ENCODE measurements around the gene GGN.
"Not testable (repeated sequence)": the region's sequence is repeated elsewhere in the genome, so short reads cannot be mapped to it uniquely, and the experiment has no call there.

The GGN gene

DNA sequence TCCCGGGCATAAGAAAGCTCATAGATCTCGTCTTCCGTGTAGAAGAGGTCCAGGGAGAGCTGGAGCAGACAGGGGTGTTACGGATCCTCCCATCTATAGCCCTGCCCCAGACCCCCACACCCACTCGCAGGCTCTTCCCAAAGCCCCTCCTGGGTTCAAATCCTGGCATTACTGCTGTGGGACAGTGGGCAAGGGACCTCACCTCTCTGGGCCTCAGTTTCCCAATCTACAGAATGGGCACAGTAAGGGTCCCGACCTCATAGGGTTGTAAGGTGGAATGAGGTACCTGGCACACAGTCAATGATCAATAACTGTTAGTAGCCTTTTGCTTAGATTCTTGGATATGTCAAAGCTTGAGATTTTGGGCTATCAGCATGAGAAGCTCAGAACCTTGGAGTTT, 25.6 kb upstream of the GGN start:
- in situ Hi-C loops (cut with HindIII; ENCODE audit: low pct_ligation_motif_present, low sequenced_read_pairs): no loop called here
- no peak for DNase-seq
- TF ChIP-seq CTCF (IDR thresholded peaks at IDR 0.05; ENCODE audit: low read depth, low read length, missing control alignments): no peak
- Histone ChIP-seq H3K27me3 (replicated peaks) (no peaks in the 10 kb centered on the region), H3K36me3 (replicated peaks) (no peaks in the 10 kb centered on the region), H3K4me3 (ENCODE audit: low read depth, low read length) (no peak overlapping the region), H3K27ac (no peak overlapping the region)

GRCh38 chr19:38412961-38413360, 25.1 kb upstream of the GGN start:
- Histone ChIP-seq H3K27me3 (replicated peaks) (no peaks in the 10 kb centered on the region), H3K36me3 (replicated peaks) (no peaks in the 10 kb centered on the region), H3K4me3 (ENCODE audit: low read depth, low read length) (no peak overlapping the region), H3K27ac (no peak overlapping the region)
- in situ Hi-C loops (cut with HindIII; ENCODE audit: low pct_ligation_motif_present, low sequenced_read_pairs): no loop called here
- DNase-seq: no peak
- no peak for TF ChIP-seq CTCF (IDR thresholded peaks at IDR 0.05; ENCODE audit: low read depth, low read length, missing control alignments)

DNA sequence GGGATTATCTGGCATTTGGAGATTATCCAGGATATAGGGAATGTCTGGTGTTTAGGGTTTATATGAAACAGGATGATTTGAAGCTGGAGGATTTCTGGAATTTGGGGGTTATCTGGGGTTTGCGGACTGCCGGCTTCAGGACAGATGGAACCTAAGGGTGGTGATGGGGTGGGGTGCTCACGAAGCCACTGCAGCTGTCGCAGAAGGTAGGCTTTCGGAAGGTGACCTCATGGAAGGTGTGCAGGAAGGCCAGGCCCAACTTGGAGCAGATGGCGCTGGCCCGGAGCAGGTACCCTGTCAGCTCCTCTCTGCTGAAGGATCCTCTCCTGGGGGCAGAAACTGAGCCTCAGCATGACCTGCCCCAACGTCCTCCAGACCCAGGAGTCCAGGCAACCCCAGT, 24.7 kb upstream of the GGN start:
- Histone ChIP-seq H3K27ac (no peak overlapping the region), H3K4me3 (ENCODE audit: low read depth, low read length) (no peak overlapping the region), H3K27me3 (replicated peaks) (no peaks in the 10 kb centered on the region), H3K36me3 (replicated peaks) (no peaks in the 10 kb centered on the region)
- no peak for DNase-seq
- in situ Hi-C loops (cut with HindIII; ENCODE audit: low pct_ligation_motif_present, low sequenced_read_pairs): no loop called here
- no peak for TF ChIP-seq CTCF (IDR thresholded peaks at IDR 0.05; ENCODE audit: low read depth, low read length, missing control alignments)

DNA sequence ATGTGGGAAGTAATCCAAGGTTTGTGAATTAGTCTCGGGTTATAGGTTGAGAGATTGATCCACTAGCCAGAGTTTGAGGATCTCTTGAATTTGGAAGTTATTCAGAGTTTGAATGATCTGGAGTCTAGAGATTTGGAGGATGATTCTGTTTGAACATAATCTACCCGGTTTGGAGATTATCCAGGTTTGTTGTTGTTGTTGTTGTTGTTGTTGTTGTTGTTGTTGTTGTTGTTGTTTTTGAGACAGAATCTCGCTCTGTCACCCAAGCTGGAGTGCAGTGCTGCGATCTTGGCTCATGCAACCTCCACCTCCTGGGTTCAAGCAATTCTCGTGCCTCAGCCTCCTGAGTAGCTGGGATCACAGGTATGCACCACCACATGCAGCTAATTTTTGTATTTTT, 24.1 kb upstream of the GGN start:
- H3K4me3 ChIP-seq (ENCODE audit: low read depth, low read length); in situ Hi-C loops (cut with HindIII; ENCODE audit: low pct_ligation_motif_present, low sequenced_read_pairs); DNase-seq; H3K36me3 ChIP-seq (replicated peaks); H3K27ac ChIP-seq; H3K27me3 ChIP-seq (replicated peaks): not testable (repeated sequence)

- Histone ChIP-seq H3K27me3 (replicated peaks) (no peaks in the 10 kb centered on the region), H3K4me3 (ENCODE audit: low read depth, low read length) (no peak overlapping the region), H3K36me3 (replicated peaks) (no peaks in the 10 kb centered on the region), H3K27ac (no peak overlapping the region)
- TF ChIP-seq CTCF (IDR thresholded peaks at IDR 0.05; ENCODE audit: low read depth, low read length, missing control alignments): no peak
- in situ Hi-C loops (cut with HindIII; ENCODE audit: low pct_ligation_motif_present, low sequenced_read_pairs): no loop called here
- no peak for DNase-seq
Observed at GRCh38 chr19:38411041-38411712, 23.3 kb upstream of the GGN start.

- in situ Hi-C loops (cut with HindIII; ENCODE audit: low pct_ligation_motif_present, low sequenced_read_pairs); H3K36me3 ChIP-seq (replicated peaks); H3K27ac ChIP-seq; H3K27me3 ChIP-seq (replicated peaks); H3K4me3 ChIP-seq (ENCODE audit: low read depth, low read length); DNase-seq: not testable (repeated sequence)
Observed at GRCh38 chr19:38410407-38410806, 22.6 kb upstream of the GGN start.

- Histone ChIP-seq H3K4me3 (ENCODE audit: low read depth, low read length) (no peak overlapping the region), H3K36me3 (replicated peaks) (no peaks in the 10 kb centered on the region), H3K27ac (no peak overlapping the region), H3K27me3 (replicated peaks) (no peaks in the 10 kb centered on the region)
- in situ Hi-C loops (cut with HindIII; ENCODE audit: low pct_ligation_motif_present, low sequenced_read_pairs): no loop called here
- peak; percentile 44 for DNase-seq
- TF ChIP-seq CTCF (IDR thresholded peaks at IDR 0.05; ENCODE audit: low read depth, low read length, missing control alignments): no peak
Observed at GRCh38 chr19:38409631-38410133, 21.8 kb upstream of the GGN start.
